GM12873 (cell line): ENCODE data around the gene COL4A2.

ENCODE experiments used
- TF ChIP-seq, protein P1 (sequence below): IDR thresholded peaks from 2 replicates; pipeline ENCODE4 v1.5.1; 2012; ENCODE audit warnings: low read depth, mild to moderate bottlenecking, moderate library complexity, low read length, control low read depth; ENCODE audit not compliant: insufficient read depth; ENCODE audit errors: missing control alignments

COL4A2 gene

DNA sequence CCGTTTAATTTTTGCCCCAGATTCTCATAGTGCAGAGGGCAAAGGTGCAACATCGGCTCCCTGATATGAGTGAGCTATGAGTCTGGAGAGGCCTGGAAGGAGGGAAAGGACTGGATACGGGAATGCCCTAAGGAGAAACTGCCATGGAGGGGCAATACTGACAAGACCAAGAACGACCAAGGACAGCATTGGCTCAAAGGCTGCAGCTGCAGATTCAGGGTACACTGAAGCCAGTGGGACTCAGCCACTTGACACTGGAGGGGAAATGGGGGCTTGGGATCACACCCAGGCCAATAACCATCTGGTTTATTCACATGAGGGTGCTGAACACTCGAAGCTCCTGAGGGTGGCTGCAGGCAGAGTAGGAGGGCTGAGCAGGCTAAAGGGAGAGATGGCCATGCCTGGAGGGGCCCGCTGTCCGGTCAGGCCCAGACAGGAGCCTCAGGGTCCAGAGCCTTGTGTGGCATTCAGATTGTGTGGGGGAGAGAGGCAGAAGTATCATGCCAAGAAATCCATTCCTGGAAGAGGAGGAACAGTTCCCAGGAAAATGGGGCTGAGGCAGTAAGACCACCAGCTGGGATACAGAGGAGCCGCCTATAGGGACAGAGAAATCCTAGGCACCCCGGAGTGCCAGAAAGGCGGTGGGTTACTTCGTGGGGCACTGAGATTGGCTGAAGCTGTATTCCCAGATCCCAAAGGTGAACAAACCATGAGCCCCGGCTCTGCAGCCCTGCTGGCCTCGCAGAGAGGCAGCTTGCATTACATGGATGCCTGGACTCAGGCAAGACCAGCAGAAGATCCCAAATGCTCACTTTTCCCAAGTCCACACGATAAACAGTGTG, 20.9 kb upstream of the COL4A2 start:
- TF ChIP-seq, protein P1, sequence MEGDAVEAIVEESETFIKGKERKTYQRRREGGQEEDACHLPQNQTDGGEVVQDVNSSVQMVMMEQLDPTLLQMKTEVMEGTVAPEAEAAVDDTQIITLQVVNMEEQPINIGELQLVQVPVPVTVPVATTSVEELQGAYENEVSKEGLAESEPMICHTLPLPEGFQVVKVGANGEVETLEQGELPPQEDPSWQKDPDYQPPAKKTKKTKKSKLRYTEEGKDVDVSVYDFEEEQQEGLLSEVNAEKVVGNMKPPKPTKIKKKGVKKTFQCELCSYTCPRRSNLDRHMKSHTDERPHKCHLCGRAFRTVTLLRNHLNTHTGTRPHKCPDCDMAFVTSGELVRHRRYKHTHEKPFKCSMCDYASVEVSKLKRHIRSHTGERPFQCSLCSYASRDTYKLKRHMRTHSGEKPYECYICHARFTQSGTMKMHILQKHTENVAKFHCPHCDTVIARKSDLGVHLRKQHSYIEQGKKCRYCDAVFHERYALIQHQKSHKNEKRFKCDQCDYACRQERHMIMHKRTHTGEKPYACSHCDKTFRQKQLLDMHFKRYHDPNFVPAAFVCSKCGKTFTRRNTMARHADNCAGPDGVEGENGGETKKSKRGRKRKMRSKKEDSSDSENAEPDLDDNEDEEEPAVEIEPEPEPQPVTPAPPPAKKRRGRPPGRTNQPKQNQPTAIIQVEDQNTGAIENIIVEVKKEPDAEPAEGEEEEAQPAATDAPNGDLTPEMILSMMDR: no peak

DNA sequence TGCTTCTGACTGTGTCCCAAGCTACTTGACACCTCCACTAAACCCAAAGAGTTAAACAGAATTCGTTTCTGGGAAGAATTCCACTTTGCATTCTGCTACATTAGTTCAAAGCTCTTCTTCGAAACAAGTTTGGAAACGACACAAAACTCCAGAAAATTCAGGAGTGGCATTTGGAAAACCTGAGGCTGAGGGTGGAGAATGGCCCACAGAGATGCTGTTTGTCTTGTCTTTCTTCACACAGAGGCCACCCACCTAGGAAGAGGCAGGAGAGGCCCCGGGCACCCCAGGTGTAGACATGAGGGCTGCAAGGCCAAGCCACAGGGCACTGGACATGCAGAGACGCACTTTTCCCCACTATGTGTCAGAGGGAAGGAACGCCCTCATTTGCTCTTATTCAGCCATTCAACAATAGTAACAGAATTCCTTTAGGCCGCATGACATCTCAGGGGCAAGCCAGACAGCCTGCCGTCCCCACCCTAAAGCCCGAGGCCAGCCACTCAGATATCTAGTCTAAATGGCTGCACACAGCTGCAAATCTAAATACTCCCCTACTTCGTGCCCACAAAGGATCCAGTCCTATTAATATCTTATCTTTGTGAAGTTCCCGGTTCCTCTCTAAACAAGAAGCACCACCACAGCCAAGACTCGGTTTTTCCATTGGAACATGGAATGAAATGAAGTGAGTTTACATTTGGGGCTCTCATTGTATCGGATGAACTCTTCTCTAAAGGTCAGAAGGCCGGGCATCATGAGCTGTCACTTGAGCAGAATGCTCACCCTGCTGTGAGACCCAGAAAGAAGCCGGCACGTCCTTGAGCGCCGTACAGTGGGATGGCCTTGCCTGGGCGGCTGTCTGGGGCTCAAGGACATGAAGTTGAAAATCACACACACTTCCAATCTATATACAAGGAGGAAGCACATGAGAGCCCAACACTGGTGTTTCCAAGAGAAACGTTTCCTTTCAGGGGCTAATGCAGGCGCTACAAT, 20.0 kb upstream of the COL4A2 start:
- TF ChIP-seq, protein P1: no peak

DNA sequence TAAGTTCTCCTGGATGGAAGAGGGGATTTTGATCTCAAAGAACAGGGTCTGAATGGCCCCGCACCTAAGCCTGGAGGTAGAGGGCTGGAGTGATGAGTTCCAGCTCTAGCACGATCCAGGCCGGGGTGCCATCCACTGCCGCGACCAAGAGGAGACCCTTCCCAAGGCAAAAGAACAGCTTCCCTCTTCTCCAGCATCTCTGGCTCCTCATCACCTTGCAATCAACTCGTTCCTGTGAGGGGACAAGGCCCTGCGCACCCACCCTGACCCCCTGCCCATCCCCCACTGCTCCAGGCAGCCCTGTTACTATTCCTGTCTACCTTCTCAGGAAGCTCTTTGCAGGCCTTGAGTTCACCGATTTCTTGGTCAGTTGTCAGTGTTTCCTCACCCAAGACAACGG, 17.9 kb upstream of the COL4A2 start:
- TF ChIP-seq, protein P1: no peak

DNA sequence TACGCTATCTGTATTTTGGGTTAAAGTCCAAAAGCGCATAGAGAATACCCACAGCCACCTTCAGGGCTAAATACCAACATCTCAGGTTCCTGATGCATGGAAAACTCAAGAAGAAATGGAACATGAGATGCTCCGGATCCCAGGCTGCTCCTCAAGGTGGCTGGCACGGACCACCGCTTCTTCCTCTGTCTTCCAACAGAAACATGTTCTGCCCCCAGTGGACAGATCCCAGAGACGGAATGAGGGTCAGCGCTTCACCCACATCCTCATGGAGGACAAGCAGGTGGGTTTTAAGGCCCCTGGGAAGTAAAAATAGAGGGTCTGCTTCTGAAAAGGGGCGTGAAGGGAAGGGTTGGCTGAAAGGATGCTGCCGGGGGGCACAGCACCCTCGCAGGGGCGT, 17.4 kb upstream of the COL4A2 start:
- TF ChIP-seq, protein P1: no peak

DNA sequence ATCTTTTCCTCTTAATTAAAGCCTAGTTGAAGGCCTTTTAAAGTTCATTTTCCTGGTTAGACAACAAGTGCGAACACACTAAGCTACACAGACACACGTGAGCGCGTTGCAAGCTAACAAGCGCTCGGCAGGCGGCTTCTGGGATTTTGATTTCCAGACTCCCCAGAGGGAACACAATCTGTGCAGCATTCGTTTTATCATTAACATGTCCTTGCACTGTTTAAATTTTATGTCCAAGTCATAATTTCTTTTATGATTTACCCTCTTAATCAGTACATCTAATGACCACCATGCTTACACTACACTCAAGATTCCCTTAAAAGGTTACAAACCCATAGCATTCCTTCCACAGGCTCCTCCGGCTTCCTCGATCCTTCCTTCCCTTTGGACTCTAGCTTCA, 16.9 kb upstream of the COL4A2 start:
- TF ChIP-seq, protein P1: no peak

DNA sequence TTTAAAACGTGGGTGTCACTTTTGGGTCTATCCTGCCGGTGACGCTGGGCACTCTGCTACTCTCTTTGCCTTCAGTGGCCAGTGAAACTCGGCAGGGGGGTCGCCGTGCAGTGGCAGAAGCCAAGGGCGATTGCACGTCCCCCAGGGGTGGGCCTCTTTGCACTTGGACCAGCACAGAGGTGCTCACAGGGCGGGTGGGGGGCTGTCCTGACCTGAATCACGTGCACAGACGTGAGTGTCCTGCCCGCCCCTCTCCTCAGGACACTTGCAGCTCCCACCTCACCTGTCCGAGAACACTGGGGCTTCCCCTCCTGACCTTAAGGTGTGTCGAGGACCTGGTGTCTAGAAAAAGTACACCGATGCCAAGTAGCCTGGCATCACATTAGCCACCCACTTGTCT, 16.3 kb upstream of the COL4A2 start:
- TF ChIP-seq, protein P1: no peak

DNA sequence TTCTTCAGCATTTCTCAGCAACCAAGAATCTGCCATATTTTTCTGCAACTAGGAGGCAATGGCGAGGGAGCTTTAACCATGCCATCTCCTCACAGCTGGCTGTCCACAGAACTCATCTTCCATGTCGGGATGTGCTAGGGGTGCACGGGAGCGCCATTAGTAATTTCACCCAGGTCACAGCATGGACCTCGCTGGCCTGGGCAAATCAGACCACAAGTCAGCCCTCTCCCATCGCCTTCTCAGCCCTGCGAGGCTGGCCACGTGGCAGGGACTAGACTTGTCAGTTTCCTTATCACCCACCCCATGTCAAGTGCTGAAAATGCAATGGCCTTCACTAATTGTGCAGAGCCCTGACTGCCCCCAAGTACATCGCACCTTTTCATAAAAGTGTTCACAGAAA, 15.8 kb upstream of the COL4A2 start:
- TF ChIP-seq, protein P1: no peak
